HUDEP-2 (cell line): ENCODE measurements around the gene UBE2G1.
"Not testable (repeated sequence)": the region's sequence is repeated elsewhere in the genome, so short reads cannot be mapped to it uniquely, and the experiment has no call there.

Experiments used
- DNase-seq, 76 experiments: peaks; one replicate each; lab custom pipeline; 2025; ENCODE audit not compliant: unreplicated experiment in 76 of 76; lab: John Stamatoyannopoulos, UW

Gene UBE2G1

DNA sequence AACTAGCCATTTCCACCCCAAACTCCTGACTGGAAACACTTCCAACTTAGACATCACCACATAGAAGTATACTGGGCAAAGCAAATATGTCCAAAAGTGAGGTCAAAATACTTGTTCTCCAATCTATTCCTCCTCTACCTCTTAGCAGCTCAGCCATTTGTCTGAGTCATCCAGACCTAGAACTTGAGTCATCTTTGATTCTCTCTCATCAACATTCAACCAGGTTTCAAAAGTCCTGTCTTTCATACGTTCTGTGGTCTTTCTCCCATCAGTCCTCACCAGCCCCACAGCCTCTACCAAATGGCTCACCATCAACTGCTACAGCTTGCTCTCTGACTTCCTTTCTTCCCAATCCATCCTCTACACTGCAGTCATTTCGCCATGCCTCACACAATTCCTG is 109.5 kb downstream of the UBE2G1 start:
- no peak for DNase-seq

DNA sequence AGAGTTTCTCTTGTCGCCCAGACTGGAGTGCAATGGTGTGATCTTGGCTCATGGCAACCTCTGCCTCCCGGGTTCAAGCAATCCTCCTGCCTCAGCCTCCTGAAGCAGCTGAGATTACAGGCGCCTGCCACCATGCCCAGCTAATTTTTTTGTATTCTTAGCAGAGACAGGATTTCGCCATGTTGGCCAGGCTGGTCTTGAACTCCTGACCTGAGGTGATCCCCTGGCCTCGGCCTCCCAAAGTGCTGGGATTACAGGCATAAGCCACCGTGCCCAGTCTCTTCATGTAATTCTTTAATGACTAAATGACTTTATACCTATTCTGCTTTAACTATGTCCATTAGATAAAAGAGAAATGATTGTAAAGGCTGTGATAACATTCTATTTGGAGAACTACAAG is 111.2 kb downstream of the UBE2G1 start:
- DNase-seq, result not testable (repeated sequence)

DNA sequence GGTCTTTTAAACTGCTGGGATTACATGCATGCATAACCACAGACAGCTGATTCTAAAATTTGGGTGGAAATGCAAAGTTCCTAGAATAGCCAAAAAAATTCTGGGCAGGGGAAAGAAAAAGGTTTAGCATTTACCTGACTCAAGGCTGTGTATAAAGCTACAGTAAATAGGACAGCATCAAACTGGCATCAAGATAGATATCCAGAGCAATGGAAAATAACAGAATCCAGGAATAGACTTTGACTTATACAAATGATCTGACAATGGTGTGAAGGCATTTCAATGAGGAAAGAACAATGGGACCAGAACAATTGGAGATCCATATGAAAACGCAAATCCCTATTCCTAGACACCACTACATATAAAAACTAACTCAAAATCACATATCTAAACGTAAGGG is 115.6 kb downstream of the UBE2G1 start:
- DNase-seq, result no peak

DNA sequence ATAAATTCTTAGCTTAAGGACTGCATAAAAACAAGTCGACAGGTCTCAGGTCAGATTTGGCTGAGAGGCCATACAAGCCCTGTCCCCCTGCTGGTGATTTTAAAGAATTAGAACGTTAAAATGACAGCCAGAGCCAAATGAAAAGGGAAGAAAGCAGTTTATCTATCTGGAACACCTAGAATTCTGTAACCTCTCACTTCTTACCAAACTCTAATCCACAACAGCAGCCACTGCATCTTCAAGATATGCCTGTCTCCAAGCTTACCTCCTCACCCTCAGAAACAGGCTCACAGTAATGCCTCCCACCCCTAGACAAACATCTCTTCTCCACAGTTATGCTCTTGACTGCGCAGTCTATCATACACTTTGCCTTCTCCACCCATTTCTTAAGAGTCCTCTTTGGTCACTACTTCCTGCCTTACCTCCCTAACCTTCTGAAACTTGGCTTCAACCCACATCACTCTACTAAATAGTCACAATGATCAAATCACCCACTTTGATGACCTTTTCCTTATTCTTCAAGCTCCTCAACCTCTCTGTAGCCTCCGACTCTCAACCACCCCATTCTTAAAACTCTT is 116.9 kb downstream of the UBE2G1 start:
- DNase-seq, result peak in 73 of 76 experiments; percentile 11 to 93 (median 71)

DNA sequence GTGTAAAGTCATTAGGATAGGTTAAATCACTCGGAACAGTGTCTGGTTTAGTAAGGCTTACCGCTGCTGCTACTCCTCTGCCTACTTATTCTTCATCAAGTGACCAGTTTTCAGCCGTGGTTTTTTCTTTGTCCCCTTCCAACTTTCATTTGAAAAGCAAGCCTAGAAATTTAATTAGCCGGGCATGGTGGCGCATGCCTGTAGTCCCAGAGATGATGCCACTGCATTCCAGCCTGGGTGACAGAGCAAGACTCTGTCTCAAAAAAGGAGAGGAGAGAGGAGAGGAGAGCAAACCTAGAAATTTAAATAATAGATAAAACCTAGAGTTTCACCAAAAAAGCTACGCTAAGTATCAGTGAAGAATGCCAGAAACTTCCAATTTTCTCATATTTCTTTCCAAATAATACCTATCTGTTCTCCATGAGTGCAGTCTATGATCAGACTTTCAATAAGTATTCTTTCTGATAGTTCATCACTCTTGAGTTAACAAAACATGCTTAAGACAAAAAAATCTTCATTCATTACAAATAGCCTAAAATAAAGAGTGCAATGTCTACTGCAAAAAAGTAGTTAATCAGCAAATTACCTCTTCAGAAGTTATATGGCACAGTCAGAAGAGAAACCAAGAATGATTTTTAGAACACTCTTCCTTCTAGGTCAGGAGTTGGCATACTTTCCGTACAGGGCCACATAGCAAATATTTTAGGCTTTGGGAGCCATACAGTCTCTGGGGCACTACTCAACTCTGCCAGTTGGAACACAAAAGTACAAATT is 117.8 kb downstream of the UBE2G1 start:
- no peak for DNase-seq

DNA sequence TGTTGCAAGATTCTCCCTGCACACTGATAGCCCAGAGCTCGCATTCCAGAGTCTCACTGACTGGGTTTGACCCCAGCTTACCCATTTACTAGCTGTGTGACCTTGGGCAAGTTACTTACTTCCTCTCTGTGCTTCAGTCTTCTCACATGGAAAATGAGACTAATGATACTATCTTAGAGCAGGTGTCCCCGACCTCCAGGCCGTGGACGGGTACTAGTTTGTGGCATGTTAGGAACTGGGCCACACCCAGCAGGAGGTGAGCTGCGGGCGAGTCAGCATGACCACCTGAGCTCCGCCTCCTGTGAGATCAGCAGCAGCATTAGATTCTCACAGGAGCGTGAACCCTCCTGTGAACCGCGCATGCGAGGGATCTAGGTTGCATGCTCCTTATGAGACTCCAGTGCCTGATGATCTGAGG is 118.5 kb downstream of the UBE2G1 start:
- no peak for DNase-seq

DNA sequence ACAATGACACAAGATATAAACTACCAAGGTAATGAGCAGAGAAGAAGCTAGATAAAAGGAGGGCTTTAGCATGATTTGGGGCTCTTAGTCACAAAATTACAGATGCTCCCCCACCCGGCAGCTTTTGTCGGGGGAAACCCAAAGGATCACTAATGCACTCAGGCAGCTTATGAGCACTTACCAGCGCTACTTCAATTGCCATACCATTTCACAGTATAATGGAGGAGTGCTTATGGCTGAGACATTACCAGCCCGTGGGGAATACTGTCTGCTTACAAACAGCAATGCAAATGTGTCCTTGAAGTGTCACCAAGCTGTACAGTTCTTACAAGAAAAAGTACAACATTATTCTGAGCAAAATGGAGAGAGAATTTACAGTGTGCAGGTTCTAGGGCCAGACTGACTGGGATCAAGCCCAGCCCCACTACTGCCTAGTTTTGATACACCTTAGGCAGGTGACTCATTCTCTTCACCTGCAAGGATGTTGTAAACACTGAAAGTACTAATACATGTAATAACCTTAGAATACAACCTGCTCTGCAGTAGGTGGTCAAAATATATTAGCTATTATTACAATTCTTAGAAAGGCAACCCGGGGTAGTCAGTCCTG is 119.0 kb downstream of the UBE2G1 start:
- DNase-seq, result no peak

DNA sequence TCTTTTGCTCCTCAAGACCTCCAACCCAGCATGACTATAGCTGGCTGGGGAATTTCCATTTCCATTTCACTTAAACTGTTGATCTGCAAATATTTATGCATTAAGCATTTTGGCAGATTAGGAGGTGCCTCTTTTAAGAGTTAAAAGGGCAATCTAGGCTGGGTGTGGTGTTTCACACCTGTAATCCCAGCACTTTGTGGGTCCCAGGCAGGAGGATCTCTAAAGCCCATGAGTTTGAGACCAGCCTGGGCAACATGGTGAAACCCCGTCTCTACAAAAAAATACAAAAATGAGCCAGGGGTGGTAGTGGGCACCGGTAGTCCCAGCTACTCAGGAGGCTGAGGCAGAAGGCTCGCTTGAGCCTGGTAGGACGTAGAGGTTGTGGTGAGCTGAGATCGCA is 119.8 kb downstream of the UBE2G1 start:
- no peak for DNase-seq

DNA sequence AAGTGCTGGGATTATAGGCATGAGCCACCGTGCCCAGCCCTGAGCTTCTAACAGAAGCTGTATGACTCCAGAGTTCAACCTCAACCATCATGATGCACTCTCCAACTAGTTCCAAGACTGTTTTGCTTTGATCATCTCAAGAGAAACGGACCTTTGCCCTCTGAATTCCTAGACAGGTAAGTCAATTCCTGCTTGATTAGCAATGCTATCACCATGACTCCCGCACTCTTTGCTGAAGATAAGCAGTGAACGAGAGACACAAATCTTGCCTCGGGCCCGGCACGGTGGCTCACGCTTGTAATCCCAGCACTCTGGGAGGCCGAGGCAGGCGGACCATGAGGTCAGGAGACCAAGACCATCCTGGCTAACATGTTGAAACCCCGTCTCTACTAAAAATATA is 124.9 kb downstream of the UBE2G1 start:
- DNase-seq, result no peak

DNA sequence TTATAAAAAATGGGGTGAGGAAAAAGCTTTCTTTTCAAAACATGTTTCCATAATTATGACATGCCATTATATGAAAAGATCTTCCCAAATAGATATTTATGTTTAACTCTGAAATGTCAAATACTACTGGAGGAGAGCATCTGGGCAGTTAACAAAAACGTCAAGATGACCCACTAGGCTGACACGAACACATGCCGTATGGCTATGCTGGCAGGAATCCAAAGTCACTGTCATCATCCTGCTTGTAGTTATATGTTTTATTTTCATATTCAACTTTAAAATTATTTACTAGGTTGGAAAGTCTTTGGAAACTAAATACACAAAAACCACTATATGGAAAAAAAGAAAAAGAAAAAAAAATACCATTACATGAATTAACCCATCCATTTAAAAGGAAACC is 130.0 kb downstream of the UBE2G1 start:
- DNase-seq, result no peak

DNA sequence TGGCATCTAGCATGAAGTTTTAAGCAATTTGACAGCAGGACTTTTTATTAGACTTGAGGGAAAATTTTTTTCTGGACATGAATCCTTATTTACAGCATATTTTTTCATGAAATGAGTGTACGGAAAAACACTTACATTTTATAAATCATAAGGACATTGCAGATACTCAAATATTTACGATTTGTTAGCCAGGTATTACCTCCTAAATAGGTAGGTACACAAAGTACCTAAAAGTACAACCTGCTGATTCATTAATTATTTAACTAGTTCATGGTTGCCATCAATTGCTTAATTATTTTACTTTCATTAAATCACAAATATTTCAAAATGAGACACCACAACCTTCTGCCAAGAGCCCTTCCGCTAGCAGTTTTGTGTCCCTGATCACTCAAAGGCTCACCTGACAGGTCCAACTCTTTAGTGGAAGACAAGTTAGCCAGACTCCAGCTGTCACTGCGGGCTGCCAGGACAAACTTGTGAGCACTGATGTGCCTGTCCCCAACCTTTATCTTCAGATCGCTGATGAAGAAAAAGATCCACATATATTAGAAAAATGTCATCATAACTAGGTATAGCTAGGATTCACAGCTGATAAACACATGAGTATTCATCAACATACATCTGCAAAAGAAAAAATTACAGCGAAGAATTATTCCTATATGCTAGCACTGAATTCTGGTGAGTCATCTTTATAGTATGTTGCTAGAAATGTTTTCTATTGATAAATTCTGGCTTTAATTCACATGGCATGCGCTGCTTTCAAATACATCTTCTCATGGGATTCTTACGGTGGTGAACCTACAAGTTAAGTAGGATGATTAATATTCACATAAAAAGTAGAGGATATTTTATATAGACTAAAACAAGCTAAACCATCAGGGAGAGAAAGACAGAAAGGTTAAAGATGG is 130.8 kb downstream of the UBE2G1 start:
- DNase-seq, result no peak

DNA sequence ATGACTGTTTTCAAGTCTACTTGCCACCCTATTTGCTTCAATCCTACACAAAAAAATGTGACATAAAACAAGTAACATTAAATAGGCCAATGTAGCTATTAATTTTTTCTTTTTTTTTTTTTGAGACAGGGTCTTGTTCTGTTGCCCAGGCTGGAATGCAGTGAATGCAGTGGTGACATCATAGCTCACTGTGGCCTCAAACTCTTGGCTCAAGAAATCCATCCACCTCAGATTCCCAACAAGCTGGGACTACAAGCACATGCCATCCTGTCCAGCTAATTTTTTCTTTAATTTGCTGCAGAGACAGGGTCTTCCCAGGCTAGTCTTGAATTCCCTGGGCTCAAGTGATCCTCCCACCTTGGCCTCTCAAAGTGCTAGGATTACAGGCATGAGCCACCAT is 132.1 kb downstream of the UBE2G1 start:
- no peak for DNase-seq

DNA sequence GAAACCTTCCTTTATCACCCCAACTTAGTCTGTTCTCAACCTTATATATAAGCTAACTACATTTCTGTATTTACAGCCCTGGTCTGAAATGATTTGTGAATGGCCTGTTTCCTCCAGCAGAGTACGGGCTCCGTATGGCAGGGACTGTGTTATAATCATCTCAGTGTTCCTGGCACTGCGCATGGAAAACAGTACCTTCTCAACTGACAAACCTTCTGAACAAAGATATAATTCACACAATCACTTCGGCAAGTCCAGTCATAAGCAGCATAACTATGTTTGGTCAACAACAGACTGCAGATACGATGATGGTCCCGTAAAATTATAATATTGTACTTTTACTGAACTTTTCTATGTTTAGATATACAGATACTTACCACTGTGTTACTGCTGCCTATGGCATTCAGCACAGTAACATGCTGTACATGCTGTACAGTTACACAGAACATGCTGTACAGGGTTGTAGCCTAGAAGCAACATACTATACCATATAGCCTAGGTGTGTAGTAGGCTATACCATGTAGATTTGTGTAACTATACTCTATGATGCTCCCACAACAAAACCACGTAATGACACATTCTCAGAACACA is 132.7 kb downstream of the UBE2G1 start:
- DNase-seq, result no peak

DNA sequence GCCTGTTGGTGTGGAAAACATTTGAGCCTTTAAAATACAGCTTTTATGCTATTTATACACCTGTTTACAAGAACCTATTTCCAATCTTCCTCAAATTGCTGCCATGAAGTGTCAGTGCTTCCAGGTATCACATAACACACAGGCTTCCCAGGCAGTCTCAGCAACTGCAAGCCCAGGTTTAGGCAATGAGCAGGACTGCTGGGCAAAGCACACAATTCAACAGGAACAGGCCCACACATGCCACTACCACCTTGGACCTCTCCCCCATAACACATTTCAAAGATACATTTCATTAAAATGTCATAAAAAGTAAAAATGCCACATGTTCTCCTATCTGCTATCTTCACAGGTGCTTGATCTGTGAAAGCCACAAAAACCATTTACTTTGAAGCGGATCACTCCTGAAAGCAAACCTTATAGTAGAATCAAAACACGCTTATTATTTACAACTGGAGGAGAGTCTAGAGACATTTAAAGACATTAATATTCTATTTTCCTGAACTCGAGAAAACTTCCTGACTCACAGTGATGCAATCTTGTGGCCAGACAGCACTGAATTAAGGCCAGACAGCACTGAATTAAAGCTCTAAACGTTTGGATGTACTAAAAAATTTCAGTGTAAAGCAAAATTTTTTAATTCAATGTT is 134.2 kb downstream of the UBE2G1 start:
- DNase-seq, result no peak

DNA sequence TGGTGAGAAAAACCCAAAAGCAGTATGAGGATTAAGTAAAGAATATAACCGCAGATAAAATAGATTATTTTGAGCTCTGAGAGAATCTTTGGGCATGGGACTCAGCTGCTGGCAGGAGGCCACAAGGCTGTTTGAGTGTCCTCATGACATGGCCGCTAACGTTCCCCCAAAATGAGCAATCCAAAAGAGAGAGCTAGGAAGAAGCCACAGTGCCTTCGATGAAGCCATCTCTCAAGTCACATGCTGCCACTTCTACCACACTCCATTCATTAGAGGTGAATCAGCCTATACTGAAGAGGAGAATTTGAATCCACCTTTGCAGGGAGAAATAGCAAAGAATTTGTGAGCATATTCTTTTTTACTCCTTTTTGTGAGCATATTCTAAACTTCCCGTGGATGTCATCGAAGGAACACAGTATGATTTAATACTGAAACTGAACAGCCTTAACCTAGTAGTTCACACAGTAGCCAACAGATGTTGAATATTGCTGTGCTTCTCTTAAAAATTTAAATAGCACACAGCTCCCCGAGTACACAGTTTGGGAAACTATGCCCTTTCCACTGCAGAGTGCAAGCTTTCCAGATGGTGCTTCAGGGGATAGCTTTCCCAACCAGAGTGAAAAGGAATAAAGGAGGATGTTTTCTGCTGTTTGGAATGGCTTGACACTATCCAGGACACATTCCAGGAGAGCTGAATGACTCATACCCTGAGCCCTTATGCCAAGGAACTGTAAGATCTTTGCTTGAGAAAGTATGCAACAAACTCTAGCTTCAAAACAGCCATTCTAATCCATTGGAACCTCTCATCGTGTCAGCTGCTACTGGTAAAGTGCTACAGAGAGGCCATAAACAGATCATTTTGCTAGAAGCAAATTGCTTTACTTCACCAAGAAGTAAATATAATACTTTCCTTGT is 136.6 kb downstream of the UBE2G1 start:
- DNase-seq, result no peak

DNA sequence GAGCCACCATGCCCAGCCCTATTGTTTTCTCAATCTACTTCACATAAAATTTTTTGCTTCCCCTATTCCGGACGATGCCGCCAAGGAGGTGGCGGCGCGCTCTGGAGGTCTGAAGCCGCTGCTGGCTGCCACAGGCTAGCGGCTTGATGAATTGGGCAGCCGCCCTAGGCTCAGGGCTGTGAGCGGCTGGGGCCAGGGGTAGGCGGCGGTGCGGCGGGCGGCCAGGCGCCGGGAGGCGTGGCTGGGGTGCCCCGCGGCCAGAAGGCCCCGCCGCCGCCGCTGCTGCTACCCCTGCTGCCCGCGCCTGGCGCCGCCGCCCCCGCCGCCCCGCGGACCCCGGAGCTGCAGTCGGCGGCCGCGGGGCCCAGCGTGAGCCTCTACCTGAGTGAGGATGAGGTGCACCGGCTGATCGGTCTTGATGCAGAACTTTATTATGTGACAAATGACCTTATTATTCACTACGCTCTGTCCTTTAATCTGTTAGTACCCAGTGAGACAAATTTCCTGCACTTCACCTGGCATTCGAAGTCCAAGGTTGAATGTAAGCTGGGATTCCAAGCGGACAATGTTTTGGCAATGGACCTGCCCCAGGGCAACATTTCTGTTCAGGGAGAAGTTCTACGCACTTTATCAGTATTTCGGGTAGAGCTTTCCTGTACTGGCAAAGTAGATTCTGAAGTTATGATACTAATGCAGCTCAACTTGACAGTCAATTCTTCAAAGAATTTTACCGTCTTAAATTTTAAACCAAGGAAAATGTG is 144.4 kb downstream of the UBE2G1 start:
- no peak for DNase-seq

DNA sequence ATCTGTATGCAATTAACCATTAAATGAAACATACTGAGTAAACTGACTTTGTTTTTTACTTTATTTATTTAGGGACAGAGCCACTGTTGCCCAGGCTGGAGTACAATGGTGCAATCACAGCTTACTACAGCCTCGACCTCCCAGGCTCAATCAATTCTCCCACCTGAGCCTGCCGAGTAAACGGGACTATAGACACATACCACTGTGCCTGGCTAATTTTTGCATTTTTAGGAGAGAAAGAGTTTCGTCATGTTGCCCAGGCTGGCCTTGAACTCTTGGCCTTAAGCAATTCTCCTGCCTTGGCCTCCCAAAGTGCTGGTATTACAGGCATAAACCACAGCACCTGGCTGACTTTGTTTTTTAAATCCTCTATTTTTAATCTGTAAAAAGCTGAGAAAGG is 145.3 kb downstream of the UBE2G1 start:
- DNase-seq, result no peak

DNA sequence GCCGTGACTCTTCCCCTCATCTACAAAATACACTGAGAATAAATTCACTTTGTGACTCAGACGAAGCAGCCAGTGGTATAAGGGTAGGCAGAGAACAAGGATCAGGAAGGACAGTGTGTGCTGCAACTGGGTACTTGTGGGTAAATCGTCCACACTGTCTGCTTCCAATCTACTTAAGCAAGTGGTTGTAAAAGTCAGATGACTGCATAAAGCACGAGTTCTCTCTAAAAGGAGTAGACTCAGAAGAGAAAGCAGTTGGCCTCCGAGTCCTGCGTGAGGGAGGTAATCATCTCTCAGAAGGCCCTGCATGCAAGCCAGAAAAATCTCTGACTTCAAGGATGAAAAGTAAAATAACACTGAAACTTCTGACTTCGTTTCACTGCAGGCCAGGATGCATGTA is 145.8 kb downstream of the UBE2G1 start:
- no peak for DNase-seq
